ENCODE measurements around the gene SMOC1.

- TF ChIP-seq POU2F2 (IDR thresholded peaks at IDR 0.05; ENCODE audit: low read depth, low read length) (no peak), POLR2A (IDR thresholded peaks at IDR 0.05; ENCODE audit: low read depth, low read length) (no peak), POLR2AphosphoS5 (IDR thresholded peaks at IDR 0.05; ENCODE audit: low read depth, low read length) (no peak)
Observed at GRCh38 chr14:69873877-69874780, 5.1 kb upstream of the SMOC1 start.
